ENCODE measurements around the gene NTSR2.

GRCh38 chr2:11669454-11670291, at the start of gene NTSR2:
- no peak for TF ChIP-seq ELF4 (IDR thresholded peaks at IDR 0.05)
- TF ChIP-seq FOXK2 (IDR thresholded peaks at IDR 0.05) = no peak
- TF ChIP-seq LEF1 (IDR thresholded peaks at IDR 0.05; ENCODE audit: borderline replicate concordance) = no peak
- TF ChIP-seq NFRKB (IDR thresholded peaks at IDR 0.05) = no peak
- TF ChIP-seq HDGF (IDR thresholded peaks at IDR 0.05; ENCODE audit: borderline replicate concordance) = no peak
